ENCODE measurements around the gene KRTAP5-8.
"Not testable (repeated sequence)": the region's sequence is repeated elsewhere in the genome, so short reads cannot be mapped to it uniquely, and the experiment has no call there.

The KRTAP5-8 gene

DNA sequence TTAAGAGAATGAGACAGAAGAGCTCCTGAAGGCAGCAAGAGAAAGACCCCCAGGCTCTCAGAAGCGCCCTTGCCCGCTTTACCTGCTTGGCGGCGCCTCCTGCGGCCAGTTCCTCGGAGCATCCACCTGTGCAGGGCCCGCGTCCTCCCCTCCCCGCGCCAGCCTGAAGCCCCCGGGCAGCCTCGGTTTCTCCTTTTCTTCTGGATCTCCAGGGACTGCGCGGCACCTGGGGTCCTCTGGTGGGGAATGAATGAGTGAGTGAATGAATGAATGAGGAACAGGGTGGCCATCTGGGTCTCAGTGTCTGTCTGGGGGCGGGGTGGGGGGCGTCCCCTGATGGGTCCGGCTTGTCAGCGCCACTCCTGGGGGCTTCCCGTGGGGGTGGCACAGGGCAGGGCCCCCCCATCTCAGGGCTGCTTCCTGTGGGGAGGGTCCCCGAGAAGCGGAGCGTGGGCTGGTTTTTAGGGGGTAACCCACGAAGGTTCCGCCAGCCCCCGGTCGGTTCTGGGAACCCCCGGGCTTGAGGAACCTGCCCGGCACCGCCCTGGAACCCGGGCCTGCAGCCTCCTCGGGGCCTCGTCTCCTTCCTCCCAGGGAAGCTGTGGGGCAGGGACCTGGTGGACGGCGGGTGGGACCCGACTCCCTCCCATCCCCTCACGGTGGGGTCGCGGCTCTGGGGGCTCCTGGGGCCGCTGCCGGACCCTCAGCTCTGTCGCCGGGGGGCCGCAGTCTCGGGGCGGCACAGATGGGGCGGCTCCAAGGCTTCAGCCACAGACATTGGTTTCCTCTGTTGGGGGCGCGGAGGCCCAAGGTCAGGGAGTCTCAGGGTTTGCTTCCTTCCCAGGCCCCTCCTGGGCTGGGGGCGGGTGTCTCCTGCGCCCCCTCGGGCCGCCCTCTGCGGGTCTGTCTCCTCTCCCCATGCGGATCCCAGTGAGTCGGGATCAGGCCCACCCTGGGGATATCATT is 19.0 kb upstream of the KRTAP5-8 start:
- no peak for DNase-seq

DNA sequence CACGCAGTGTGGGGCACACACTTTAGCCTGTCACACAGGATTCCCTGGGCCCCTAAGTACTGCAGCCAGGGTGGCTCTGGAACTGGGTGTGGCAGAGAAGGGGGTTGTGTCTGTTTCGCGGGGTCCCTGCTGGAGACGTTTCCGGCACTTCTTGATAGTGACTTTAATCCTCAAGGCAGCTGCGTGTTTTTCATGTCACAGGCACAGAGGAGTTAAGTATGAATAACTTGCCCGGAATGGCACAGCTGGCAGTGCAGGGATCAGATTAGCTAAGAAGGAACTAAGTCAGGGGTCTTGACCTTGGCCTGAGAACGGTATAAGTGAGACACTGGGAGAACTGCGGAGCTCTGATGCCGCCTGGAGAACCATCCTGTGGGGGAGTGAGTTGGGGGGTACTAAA is 18.3 kb upstream of the KRTAP5-8 start:
- DNase-seq = no peak

DNA sequence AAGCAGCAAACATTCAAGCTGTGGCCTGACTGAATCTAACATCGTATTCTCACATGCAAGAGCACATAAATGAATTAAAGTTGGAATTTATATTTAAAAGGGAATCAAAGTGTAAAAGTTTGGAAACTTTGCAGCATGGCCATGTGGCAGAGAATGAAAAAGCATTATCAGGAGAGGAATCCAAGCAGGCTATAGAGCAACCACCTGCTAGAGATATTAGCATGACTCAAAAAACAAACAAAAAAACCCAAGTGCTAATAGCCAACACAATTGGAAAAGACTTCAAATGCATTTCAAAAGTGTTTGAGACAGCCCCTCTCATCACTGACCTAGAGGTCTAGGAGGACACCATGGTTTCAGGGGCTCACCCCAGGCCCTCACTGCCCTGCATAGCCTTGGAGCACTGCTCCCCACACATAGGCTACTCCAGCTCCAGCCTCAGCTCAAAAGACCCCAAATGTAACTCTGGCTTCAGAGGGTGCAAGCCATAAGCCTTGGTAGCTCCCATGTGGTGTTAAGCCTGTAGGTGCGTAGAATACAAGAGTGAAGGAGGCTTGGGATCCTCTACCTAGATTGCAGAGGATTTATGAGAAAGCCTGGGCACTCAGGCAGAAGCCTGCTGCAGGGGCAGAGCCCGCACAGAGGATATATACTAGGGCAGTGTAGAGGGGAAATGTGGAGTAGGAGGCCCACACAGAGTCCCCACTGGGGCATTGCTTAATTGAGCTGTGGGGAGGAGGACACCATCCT is 12.5 kb upstream of the KRTAP5-8 start:
- DNase-seq = no peak

DNA sequence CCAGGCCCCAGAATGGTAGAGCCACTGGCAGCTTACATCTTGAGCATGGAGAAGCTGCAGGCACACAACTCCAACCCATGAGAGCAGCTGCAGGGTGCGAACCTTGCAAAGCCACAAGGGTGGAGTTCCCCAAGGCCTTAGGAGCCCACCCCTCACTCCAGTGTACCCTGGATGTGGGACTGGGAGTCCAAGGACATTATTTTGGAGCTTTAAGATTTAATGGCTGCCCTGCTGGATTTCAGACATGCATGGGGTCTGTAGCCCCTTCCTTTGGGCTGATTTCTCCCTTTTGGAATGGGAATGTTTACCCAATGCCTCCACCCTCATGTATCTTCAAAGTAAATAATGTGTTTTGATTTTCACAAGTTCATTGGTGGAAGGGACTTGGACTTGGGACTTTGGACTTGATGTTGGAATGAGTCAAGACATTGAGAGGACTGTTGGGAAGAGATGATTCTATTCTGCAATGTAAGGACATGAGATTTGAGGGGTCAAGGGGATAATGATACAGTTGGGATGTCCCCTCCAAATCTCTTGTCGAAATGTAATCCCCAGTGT is 11.8 kb upstream of the KRTAP5-8 start:
- DNase-seq = no peak

DNA sequence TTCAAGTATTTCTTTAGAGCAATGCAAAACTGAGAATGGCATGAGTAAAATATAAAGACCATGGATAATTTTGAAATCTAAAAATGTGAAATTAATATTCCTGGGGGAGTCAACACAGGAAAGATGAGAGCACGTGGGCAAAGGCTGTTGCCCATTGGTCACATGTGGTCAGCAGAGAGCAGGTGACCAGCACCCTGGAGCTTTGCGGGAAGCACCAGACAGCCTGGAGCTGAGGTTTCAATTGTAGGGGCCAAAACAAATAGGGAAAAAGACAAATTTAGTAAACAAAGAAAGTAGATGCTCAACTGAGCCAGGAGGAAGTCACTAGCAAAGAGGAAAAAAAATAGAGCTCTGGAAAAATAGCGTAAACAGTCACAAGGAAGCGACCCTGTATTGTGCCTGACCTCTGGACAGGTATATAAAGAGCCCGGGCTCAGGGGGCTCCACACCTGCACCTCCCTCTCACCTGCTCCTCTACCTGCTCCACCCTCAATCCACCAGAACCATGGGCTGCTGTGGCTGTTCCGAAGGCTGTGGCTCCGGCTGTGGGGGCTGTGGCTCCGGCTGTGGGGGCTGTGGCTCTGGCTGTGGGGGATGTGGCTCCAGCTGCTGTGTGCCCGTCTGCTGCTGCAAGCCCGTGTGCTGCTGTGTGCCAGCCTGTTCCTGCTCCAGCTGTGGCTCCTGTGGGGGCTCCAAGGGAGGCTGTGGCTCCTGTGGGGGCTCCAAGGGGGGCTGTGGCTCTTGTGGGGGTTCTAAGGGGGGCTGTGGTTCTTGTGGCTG is 10.8 kb upstream of the KRTAP5-8 start, which contains the start of gene KRTAP5-7:
Gene KRTAP5-7, plus strand, starts transcription at position 472 of the 780 bp plus-strand sequence. Its CDS starts 34 bp downstream, at position 506.
- not testable (repeated sequence) for DNase-seq

DNA sequence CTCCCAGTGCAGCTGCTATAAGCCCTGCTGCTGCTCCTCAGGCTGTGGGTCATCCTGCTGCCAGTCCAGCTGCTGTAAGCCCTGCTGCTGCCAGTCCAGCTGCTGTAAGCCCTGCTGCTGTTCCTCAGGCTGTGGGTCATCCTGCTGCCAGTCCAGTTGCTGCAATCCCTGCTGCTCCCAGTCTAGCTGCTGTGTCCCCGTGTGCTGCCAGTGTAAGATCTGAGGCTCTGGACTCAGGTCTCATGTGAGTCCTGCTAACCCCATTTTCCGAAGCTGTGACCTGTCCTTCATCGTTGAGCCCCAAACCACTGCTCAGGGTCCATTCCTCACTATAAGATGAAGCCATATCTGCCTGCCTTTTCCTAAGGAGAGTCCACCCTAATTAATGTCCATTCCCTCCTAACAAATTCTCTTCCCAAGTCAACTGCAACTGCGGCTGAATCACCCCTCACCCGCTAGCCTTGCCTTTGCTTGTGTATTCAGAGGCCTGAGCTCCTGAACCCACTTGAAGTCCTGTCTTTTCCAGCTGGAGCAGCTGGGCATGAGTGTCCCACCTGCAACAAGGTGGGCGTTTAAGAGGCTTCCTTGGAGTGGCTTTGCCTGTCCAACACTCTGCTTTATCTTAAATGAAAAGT is 10.1 kb upstream of the KRTAP5-8 start:
- DNase-seq = no peak

DNA sequence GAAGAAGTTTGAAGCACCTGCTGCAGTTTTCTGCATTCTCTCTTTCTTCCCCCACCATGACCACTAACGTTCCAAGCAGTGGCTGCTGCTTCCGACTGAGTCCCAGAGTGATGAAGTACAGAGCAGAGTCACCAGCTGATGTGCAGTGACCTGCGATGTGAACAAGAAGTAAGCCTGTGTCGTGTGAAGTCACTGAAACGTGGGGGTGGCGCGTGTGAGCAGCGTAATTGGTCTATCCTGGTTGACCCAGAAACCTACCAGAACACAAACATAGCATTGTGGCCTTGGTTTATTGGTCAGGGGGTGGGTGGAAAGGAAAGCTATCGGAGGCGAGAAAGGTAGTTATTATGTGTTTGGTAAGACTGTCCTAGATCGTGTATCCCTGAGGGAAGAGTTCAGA is 7.2 kb upstream of the KRTAP5-8 start:
- no peak for DNase-seq

DNA sequence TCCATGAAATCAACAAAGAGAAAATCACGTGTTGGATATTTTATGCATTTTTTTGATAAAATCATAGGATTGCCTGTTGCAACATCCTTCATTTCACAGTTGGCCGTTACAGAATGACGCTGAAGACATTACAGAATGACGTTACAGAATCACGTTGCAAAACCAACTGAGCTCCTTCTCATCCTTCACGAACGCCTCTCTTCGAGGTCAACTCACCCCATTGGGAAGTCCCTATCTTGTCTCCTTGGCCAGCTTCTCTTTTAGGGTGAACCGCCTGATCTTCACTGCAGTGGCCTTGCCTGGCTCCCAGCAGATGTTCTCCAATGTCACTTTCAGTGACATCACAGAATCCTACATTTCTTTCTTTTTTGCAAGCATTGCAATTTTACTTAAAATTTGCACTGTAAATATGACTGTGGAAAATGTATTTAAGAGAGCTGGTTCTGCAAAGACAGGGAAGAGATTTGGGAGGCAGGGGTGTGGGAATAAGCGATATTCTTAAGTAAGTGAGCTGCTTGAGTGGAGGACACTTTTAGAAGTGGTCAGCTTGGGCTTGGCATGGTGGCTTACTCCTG is 5.7 kb upstream of the KRTAP5-8 start:
- no peak for DNase-seq

DNA sequence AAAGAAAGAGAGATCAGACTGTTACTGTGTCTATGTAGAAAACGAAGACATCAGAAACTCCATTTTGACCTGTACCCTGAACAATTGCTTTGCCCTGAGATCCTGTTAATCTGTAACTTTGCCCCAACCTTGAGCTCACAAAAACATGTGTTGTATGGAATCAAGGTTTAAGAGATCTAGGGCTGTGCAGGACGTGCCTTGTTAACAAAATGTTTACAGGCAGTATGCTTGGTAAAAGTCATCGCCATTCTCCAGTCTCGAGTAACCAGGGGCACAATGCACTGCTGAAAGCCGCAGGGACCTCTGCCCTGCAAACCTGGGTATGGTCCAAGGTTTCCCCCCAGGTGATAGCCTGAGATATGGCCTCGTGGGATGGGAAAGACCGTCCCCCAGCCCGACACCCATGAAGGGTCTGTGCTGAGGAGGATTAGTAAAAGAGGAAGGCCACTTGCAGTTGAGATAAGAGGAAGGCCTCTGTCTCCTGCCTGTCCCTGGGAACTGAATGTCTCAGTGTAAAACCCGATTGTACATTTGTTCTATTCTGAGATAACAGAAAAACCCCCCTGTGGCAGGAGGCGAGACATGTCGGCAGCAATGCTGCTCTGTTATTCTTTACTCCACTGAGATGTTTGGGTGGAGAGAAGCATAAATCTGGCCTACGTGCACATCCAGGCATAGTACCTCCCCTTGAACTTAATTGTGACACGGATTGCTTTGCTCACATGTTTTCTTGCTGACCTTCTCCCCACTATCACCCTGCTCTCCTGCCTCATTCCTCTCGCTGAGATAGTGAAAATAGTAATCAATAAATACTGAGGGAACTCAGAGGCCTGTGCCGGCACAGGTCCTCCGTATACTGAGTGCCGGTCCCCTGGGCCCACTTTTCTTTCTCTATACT is 2.9 kb upstream of the KRTAP5-8 start:
- not testable (repeated sequence) for DNase-seq

DNA sequence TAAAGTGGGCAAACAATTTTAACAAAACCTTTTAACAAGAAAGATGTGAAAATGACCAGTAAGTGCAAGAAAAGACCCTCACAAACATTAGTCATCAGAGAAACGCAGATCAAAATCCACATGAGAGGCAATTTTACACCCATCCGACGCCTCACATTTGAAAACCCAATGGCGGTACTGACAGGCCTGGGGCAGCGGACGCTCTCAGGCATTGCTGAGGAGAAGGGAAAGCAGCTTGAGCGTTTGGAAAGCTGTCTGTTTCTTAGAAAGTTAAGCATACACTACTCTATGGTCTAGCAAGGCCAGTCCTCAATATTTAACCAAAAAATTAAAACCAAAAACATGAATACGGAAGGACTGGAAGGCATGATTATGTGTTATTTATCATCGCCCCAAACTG is 2.0 kb upstream of the KRTAP5-8 start:
- no peak for DNase-seq

DNA sequence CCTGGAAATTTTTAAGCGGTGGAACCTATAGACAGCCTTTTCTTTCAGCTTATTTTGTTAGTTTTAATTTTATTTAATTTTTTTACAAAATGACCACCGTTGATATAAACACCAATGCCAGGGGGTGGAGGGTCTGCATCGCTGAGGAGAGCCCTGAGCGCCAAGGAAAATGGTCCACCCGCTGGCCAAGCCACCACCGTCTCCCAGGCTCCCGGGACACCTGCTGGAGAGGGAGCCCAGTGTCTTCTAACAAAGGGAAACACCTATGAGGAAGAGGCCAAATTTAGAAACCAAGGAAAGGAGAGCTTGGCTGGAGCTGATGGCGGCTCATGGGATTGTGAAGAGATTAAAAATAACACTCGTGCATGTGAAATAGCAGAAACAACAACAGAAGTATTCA is 288 bp upstream of the KRTAP5-8 start:
- DNase-seq = no peak

DNA sequence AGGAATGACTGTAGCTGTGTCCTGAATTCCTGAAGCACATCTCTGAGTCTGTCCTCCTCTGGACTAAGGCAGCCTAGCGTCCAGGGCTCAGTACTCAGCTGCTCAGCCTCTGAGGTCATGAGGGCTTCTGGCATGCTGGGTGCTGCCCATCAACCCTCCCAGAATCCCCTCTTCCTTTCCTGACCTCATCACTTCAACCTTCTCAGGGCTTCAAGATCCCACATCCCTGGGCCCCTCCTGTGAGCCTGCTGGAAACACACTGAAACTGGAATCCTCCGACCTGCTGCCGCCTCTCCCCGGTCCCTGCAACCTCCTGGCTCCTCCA is 803 bp downstream of the KRTAP5-8 start:
- DNase-seq = no peak

DNA sequence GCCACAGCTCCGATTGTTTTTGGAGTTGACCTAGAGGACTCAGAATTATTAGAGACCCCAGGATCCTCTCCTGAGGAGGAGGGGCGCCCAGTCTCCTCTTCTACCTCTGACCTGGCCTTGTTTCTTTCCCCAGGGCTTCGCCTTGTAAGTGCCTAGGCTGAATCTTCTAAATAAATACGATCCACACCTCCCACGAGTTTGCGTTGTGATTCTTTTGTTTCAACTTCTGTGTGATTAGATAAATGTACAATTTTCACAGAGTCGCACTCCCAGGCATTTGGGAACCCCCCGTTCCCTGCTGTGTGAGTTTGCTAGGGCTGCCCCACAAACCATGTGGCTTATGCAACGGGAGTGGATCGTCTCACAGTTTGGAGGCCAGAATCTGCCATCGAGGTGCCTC is 1.2 kb downstream of the KRTAP5-8 start:
- no peak for DNase-seq

DNA sequence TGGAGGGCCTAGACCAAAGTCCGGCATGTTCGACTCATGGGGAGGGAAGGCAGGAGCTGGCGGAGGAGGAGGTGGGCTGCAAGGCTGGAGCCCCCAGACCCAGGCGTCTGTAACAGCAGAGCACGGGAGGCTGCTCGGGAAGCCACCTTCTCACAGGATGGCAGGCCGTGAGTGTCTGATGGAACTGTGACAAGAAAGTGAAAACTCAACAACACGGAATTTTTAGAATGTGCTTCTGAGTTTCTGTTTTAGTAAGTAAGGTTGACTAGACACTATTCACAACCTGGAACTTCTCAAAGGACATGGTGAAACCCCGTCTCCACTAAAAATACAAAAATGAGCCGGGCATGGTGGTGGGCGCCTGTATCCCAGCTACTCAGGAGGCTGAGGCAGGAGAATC is 2.1 kb downstream of the KRTAP5-8 start:
- DNase-seq = not testable (repeated sequence)

DNA sequence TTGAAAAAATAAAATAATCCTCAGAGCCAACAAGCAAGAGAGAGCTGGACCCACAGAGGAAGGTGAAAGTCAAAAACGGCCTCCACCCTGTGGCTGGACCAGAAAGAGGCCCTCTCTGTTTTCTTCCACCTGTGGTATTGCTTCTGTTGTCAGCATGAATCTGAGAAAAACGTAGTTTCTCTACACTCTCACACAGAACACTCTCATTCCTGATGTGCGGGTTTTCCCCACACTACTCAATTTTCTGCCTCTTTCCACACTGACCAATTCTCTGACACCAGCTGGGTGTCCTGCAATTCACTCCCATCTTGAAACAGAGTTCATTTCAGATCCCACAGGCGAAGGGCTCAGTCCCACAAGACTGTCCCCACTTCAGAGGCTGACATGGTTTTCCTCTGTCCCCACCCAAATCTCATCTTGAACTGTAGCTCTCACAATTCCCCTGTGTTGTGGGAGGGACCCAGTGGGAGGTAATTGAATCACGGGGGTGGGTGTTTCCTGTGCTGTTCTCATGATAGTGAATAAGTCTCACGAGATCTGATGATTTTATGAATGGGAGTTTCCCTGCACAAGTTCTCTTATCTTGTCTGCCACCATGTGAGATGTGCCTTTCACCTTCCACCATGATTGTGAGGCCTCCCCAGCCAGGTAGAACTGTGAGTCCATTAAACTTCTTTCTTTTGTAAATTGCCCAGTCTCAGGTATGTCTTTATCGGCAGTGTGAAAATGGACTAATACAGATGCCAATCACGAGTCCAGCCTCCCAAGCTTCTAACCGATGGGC is 2.9 kb downstream of the KRTAP5-8 start:
- DNase-seq = not testable (repeated sequence)

DNA sequence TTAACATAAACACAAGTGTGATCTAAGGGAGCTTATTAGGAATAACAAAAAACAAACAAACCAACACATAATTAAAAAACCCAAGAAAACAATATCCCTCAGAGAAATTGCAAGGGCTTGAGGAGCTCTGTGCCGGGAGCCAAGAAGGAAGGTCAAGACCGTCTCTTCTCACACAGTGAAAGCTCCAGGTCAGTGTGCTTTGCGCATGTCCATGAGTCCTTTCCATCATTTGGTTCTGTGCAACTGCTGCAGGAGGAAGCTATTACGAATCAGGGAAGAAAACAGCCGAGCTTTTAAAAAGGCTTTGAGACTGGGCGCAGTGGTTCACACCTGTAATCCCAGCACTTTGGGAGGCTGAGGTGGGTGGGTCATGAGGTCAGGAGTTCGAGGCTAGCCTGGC is 4.6 kb downstream of the KRTAP5-8 start:
- DNase-seq = no peak

DNA sequence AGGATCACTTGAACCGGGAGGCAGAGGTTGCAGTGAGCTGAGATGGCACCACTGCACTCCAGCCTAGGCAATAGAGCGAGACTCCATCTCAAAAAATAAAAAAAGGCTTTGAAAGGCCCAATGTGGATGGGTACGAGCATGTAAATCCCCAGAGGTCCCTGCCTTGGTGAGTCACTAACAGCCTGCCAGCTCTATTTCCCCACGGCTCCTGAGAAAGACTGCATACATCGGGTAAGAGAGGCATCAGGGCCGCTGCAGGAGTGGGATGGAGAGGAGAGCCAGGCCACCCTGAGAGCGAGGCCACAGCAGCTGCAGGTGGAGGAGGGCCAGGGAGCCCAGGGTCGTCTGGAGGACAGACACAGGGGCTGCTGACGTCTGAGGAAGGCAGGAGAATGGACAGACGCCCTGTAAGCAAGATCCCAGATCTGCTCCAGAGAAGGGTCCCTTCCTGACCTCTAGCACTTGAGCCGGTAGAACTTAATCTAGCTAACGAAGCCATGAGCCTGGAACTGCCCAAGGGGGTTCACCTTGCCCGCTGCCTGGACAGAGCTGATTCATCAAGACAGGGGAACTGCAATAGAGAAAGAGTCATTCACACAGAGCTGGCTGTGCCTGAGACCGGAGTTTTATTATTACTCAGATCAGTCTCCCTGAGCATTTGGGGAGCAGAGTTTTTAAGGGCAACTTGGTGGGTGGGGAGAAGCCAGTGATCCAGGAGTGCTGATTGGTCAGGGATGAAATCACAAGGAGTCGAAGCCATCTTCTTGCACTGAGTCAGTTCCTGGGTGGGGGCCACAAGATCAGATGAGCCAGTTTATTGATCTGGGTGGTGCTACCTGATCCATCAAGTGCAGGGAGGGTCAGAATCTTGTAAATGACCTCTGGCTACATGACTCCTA is 5.3 kb downstream of the KRTAP5-8 start:
- DNase-seq = no peak

DNA sequence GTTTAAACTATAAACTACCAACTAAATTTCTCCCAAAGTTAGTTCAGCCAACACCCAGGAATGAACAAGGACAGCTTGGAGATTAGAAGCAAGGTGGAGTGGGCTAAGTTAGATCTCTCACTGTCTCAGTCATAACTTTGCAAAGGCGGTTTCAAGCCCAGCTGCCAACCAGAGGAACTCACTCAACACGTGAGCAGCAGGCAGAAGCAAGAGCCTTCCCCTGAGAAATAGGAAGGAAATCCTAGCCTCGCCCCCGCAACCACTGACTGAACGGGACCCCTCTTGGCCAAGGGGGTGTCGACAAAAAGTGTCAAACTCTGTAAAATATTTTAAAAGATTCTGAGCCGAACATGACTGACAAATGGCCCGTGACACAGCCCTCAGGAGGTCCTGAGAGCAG is 6.0 kb downstream of the KRTAP5-8 start:
- DNase-seq = no peak
